Brain microvascular endothelial cell (primary cell): Measurements from ENCODE around the gene ZDHHC3.

Experiments
- DNase-seq: peaks from one replicate; pipeline ENCODE4 v3.0.0-alpha.2; 2020
- H3K27ac ChIP-seq: fragments of 250-450 bp; sonication (Bioruptor Pico); 2 replicates; pipeline ENCODE4 v1.5.1; 2020; ENCODE audit warnings: mild to moderate bottlenecking, moderate library complexity
- H3K27me3 ChIP-seq: fragments of 250-450 bp; sonication (Bioruptor Pico); replicated peaks from 2 replicates; pipeline ENCODE4 v1.5.1; 2020; ENCODE audit warnings: mild to moderate bottlenecking
- H3K36me3 ChIP-seq: fragments of 250-450 bp; sonication (Bioruptor Pico); replicated peaks from 2 replicates; pipeline ENCODE4 v1.5.1; 2020; ENCODE audit warnings: mild to moderate bottlenecking
- H3K4me3 ChIP-seq: 2 replicates; pipeline ENCODE4 v1.5.1; 2011; ENCODE audit warnings: low read depth, mild to moderate bottlenecking, control low read depth, low read length, moderate library complexity
- in situ Hi-C: cut with HindIII; loops from 2 replicates; pipeline ENCODE4 v1.10.0; 2017; ENCODE audit warnings: low sequenced_read_pairs, low pct_ligation_motif_present
- TF ChIP-seq, protein P1 (sequence below): IDR thresholded peaks from 2 replicates; pipeline ENCODE4 v1.5.1; 2011; ENCODE audit warnings: low read depth, mild to moderate bottlenecking, moderate library complexity, low read length, control low read depth, inconsistent platforms; ENCODE audit errors: missing control alignments

The ZDHHC3 gene

DNA sequence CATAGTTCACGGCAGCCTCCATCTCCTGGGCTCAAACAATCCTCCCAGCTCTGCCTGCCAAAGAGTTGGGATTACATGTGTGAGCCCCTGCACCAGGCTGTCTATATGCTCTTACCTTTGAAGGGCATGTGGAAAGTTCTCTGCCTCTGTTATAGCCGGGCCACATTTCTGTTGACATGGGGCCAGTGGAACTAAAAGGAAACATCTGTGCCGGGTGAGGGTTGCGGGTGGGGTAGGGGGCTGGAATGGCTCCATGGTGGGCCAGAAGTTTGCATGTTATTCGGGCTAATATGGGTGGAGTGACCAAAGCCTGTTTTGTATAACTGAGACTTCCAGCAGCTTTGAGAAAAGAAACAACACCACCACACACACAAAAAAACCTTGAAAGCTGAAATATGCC lies 41.8 kb upstream of the ZDHHC3 start:
- in situ Hi-C loops, result no loop called here

DNA sequence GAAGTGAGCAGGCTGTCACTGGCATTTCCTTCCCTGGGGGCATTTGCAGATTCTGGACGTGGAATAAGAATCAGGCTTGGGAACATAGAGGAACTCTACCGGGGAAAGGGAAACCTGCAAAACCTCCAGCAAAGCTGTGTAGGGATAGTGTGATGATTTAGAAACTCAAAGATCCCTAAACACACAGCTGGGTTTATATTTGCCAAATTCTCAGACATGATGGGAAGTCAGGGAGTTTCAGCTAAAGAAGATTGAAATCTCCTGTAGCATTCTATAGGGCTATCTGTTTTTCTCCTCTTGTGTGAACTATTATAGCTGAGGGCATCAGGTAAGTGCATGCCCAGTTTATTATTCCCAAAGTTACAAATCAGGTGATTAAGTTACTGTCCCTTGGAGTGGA lies 40.9 kb upstream of the ZDHHC3 start:
- Histone ChIP-seq H3K27me3 (no peaks in the 10 kb centered on the region), H3K4me3 (no peak overlapping the region), H3K36me3 (peaks cover 9% of the 10 kb centered on the region), H3K27ac (no peak overlapping the region)
- in situ Hi-C loops, result no loop called here
- TF ChIP-seq, protein P1, sequence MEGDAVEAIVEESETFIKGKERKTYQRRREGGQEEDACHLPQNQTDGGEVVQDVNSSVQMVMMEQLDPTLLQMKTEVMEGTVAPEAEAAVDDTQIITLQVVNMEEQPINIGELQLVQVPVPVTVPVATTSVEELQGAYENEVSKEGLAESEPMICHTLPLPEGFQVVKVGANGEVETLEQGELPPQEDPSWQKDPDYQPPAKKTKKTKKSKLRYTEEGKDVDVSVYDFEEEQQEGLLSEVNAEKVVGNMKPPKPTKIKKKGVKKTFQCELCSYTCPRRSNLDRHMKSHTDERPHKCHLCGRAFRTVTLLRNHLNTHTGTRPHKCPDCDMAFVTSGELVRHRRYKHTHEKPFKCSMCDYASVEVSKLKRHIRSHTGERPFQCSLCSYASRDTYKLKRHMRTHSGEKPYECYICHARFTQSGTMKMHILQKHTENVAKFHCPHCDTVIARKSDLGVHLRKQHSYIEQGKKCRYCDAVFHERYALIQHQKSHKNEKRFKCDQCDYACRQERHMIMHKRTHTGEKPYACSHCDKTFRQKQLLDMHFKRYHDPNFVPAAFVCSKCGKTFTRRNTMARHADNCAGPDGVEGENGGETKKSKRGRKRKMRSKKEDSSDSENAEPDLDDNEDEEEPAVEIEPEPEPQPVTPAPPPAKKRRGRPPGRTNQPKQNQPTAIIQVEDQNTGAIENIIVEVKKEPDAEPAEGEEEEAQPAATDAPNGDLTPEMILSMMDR, result no peak
- no peak for DNase-seq

More for the DNA sequence above, 41.8 kb upstream of the ZDHHC3 start:
- Histone ChIP-seq H3K27ac (no peak overlapping the region), H3K4me3 (no peak overlapping the region), H3K27me3 (no peaks in the 10 kb centered on the region), H3K36me3 (peaks cover 9% of the 10 kb centered on the region)
- no peak for DNase-seq
- TF ChIP-seq, protein P1, result no peak

DNA sequence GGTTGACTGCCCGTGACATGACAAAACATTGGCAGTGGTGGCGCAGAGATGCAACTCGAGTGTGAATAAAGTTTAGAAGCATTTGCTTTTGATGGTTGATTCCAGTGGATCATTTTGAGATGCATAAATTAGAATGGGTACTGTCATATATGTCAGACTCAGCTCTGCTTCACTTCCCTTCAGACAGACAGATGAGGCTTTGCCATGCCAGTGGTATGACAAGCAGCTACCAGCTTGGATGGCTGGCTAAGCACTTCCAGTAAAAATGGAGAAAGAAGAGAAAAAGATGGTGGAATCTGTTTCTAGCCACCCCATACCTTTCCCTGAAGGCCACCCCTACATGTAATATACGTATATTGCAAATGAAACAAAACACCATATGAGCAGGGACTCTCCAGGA lies 36.6 kb upstream of the ZDHHC3 start:
- DNase-seq, result no peak
- TF ChIP-seq, protein P1, result no peak
- H3K4me3 ChIP-seq, result no peak overlapping the region
- no peaks in the 10 kb centered on the region for H3K27me3 ChIP-seq
- peaks cover 9% of the 10 kb centered on the region for H3K36me3 ChIP-seq
- H3K27ac ChIP-seq, result peak overlapping the region; percentile 80
- in situ Hi-C loops, result no loop called here

DNA sequence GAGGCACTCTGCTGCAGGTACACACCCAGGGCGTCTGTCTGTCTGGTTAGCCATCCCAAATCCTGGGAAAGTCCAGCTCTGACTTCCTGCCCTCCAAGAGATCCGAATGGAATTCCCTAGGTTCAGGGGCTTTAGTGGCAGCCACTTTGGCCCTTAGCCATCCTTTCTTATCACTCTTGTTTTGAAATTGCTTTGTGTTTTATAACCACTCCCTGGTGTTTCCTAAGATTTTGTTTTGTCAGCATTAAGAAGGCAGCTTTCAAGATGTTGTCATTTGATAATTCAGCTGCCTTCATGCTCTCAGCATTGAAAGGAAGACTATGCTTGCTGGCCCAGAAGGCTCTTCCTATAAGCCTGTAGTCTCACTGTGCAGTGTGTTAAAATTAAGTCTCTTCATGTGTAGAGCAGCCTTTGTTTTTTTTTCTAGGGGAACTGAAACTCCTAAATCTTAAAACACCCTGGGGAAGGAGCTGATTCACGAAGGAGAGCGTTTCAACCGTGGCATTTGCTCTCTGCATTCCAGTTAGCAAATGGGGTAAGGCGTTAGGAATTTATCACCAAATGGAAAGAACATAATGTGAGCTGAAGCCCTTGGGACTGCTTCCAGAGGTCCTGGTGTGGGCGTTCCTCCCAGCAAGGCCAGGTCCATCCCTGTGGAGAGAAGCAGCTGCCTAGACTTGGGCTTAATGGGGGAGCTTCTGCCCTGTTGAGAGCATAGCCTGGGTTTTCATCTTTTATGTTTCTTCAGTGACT lies 36.0 kb upstream of the ZDHHC3 start:
- peak; percentile 83 for DNase-seq
- H3K27me3 ChIP-seq, result no peaks in the 10 kb centered on the region
- TF ChIP-seq, protein P1, result no peak
- H3K4me3 ChIP-seq, result no peak overlapping the region
- in situ Hi-C loops, result no loop called here
- peak overlapping the region; percentile 80 for H3K27ac ChIP-seq
- peaks cover 11% of the 10 kb centered on the region for H3K36me3 ChIP-seq

DNA sequence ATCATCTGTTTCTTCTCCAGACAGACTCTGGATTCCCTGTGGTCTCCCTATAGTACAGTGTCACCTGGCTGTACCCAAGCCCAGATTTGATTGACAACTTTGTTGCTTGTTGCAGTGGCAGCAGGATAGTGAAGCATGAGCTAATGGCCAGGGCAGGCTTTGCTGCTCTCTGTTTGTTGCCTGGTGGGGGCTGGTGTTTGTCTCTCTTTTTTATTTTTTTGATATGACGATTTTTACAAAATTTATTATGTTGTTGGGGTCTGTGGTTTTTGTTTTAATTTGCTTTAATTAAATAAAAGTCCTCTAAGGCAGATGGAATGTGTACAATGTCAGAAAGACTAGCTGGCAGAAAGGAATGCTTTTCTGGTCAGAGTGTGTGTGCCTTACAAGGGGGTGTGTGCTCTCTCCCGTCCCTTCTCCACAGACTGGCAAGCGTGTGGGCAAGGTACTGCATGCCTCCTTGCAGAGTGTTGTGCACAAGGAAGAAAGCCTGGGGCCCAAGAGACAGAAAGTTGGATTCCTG lies 34.9 kb upstream of the ZDHHC3 start:
- in situ Hi-C loops, result no loop called here
- DNase-seq, result no peak
- TF ChIP-seq, protein P1, result no peak
- H3K27ac ChIP-seq, result peak overlapping the region; percentile 80
- H3K36me3 ChIP-seq, result peaks cover 12% of the 10 kb centered on the region
- no peak overlapping the region for H3K4me3 ChIP-seq
- H3K27me3 ChIP-seq, result no peaks in the 10 kb centered on the region

DNA sequence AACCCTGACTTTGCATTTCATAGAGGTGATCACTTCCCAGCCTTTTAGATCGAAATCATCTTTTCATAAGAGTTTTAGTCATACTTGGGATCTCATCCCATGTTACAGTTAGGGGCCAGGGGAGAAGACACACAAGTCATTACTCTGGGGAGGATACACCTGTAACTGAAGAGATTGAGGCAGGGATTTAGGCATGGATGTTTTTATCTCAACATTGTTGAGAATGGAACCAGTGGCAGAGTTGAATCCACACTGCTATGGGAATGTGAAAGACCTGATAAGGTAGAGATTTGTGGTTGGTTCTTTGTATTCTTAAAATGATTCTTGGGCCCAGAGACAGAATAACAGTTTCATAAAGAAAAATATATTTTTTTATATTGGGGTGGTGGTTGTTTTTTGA lies 33.9 kb upstream of the ZDHHC3 start:
- Histone ChIP-seq H3K27ac (no peak overlapping the region), H3K4me3 (no peak overlapping the region), H3K36me3 (peaks cover 14% of the 10 kb centered on the region), H3K27me3 (no peaks in the 10 kb centered on the region)
- TF ChIP-seq, protein P1, result no peak
- DNase-seq, result no peak
- in situ Hi-C loops, result no loop called here
